ENCODE data around the gene SLC29A1.

Gene SLC29A1

DNA sequence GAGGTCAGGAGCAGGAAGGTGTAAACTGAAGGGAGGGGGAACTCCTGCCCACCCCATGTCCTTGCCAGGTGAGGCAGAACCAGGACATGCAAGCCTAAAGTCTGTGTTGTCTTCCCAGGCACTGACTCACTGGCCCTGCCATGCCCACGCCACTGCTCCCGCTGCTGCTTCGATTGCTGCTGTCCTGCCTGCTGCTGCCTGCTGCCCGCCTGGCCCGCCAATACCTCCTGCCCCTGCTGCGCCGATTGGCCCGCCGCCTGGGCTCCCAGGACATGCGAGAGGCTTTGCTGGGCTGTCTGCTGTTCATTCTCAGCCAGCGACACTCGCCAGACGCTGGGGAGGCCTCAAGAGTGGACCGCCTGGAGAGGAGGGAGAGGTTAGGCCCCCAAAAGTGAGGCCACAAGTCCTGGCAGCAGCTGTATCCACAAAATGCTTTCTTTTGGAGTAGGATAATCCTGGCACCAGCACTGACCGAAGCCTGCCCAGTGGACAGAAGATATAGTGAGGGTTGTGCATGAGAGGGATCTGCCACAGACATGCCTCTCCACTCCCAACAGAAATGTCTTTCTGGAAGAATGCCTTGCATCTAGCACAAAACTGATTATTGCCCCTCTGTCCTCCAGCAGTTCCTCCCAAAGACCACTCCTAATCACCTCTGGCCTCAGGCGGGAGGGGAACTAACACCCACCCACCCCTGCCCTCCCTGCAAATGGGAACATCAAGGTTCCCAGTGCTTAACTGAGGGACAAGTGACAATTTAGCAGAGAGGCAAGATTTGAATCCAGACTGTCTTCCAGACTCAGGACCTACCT lies 5.9 kb upstream of the SLC29A1 start:
- no peak overlapping the region for H3K27ac ChIP-seq (ENCODE audit: poor library complexity, severe bottlenecking)
- DNase-seq (ENCODE audit: low spot score) (no peak), ATAC-seq (ENCODE audit: low read depth) (peak; percentile 32; the same call in 1 of the 3 replicates)
- no peaks in the 10 kb centered on the region for H3K9me3 ChIP-seq (ENCODE audit: severe bottlenecking)
- no peak overlapping the region for H3K4me3 ChIP-seq (ENCODE audit: severe bottlenecking)
- TF ChIP-seq, protein P1, sequence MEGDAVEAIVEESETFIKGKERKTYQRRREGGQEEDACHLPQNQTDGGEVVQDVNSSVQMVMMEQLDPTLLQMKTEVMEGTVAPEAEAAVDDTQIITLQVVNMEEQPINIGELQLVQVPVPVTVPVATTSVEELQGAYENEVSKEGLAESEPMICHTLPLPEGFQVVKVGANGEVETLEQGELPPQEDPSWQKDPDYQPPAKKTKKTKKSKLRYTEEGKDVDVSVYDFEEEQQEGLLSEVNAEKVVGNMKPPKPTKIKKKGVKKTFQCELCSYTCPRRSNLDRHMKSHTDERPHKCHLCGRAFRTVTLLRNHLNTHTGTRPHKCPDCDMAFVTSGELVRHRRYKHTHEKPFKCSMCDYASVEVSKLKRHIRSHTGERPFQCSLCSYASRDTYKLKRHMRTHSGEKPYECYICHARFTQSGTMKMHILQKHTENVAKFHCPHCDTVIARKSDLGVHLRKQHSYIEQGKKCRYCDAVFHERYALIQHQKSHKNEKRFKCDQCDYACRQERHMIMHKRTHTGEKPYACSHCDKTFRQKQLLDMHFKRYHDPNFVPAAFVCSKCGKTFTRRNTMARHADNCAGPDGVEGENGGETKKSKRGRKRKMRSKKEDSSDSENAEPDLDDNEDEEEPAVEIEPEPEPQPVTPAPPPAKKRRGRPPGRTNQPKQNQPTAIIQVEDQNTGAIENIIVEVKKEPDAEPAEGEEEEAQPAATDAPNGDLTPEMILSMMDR (IDR thresholded peaks at IDR 0.05; ENCODE audit: poor library complexity, severe bottlenecking): no peak
- H3K27me3 ChIP-seq (ENCODE audit: insufficient read depth, poor library complexity, severe bottlenecking): no peaks in the 10 kb centered on the region
- peaks cover 4% of the 10 kb centered on the region for H3K4me1 ChIP-seq (ENCODE audit: insufficient read depth, poor library complexity, severe bottlenecking)
- H3K36me3 ChIP-seq (ENCODE audit: low read depth): no peaks in the 10 kb centered on the region

DNA sequence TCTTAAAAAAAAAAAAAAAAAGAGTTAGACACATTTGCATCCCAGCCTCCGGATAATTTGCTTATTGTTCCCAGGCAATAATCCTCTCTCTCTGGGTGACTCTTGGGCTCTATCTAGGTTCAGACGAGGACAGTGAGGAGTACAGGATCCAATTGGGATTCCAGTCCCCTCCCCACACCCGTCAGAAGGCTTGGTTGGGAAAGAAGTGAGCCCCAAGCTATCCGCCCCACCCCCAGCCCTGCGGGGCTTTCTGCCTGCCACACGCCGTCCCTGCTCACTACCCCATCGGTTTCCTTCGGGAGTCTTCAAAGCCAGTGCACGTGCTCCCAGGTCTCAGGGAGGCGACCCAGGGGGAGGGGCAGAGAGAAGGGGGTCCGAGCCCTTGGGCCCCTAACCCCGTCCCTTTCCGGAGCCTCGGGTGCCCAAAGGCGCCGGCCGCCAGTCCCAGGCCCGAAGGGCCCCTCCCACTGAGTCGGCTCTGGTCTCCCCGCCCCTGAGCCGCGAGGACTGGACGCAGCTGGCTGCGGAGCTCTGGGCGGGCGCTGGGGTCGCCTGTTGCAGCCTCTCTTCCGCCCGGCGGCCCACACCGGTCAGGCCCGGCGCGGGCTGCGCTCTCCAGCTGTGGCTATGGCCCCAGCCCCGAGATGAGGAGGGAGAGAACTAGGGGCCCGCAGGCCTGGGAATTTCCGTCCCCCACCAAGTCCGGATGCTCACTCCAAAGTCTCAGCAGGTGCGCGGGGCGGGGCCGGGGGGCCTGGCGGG lies 4.2 kb upstream of the SLC29A1 start:
- no peak for ATAC-seq (ENCODE audit: low read depth)
- TF ChIP-seq, protein P1 (IDR thresholded peaks at IDR 0.05; ENCODE audit: poor library complexity, severe bottlenecking): no peak
- H3K4me1 ChIP-seq (ENCODE audit: insufficient read depth, poor library complexity, severe bottlenecking): peaks cover 4% of the 10 kb centered on the region

DNA sequence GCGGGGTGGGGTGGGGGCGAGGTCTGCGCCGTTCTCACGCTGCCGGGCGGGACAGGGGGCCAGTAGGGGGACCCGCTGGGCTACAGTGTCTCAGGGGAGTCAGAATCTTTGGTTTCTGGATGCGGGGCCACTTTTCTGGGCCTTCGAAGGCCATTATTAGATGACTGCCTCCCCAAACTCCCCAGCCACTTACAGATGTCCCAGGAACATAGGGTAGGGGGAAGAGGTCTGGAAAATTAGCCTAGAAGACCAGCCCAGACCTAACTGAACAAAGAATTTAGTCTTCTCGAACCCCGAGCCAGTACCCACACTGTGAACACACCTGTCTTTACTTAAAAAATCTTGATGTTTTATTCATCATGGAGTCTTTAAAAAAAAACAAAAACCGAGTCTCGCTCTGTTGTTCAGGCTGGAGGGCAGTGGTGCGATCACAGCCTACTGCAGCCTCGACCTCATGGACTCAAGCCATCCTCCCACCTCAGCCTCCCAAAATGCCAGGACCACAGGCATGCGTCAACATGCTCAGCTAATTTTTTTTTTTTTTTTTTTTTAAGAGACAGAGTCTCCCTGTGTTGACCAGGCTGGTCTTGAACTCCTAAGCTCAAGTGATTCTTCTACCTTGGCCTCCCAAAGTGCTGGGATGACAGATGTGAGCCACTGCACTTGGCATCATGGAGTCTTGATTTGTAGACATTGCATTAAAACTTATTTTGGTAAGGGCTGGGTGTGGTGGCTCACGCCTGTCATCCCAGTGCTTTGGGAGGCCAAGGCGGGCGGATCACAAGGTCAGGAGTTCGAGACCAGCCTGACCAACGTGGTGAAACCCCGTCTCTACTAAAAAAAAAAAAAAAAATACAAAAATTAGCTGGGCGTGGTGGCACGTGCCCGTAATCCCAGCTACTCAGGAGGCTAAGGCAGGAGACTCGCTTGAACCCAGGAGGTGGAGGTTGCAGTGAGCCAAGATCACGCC lies 3.3 kb upstream of the SLC29A1 start:
- ATAC-seq (ENCODE audit: low read depth): no peak
- Histone ChIP-seq H3K9me3 (ENCODE audit: severe bottlenecking) (no peaks in the 10 kb centered on the region), H3K4me3 (ENCODE audit: severe bottlenecking) (no peak overlapping the region), H3K27me3 (ENCODE audit: insufficient read depth, poor library complexity, severe bottlenecking) (no peaks in the 10 kb centered on the region), H3K36me3 (ENCODE audit: low read depth) (no peaks in the 10 kb centered on the region), H3K4me1 (ENCODE audit: insufficient read depth, poor library complexity, severe bottlenecking) (peaks cover 13% of the 10 kb centered on the region), H3K27ac (ENCODE audit: poor library complexity, severe bottlenecking) (no peak overlapping the region)
- TF ChIP-seq, protein P1 (IDR thresholded peaks at IDR 0.05; ENCODE audit: poor library complexity, severe bottlenecking): no peak
- DNase-seq (ENCODE audit: low spot score): no peak

More for the DNA sequence above, 4.2 kb upstream of the SLC29A1 start:
- no peaks in the 10 kb centered on the region for H3K27me3 ChIP-seq (ENCODE audit: insufficient read depth, poor library complexity, severe bottlenecking)
- no peaks in the 10 kb centered on the region for H3K9me3 ChIP-seq (ENCODE audit: severe bottlenecking)
- H3K4me3 ChIP-seq (ENCODE audit: severe bottlenecking): no peak overlapping the region
- DNase-seq (ENCODE audit: low spot score): no peak
- no peak overlapping the region for H3K27ac ChIP-seq (ENCODE audit: poor library complexity, severe bottlenecking)
- no peaks in the 10 kb centered on the region for H3K36me3 ChIP-seq (ENCODE audit: low read depth)

DNA sequence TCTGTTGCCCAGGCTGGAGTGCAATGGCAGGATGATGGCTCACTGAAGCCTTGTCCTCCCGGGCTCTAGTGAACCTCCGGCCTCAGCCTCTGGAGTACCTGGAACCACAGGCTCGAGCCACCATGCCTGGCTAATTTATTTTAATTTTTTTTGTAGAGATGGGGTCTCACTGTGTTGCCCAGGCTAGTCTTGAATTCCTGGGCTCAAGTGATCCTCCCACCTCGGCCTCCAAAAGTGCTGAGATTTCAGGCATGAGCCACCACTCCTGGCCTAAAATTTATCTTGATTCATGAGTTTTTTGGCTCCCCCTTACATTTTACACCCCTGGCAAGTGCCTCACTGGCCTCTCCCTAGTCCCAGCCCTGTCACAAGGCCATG lies 2.5 kb upstream of the SLC29A1 start:
- Histone ChIP-seq H3K9me3 (ENCODE audit: severe bottlenecking) (no peaks in the 10 kb centered on the region), H3K4me1 (ENCODE audit: insufficient read depth, poor library complexity, severe bottlenecking) (peaks cover 13% of the 10 kb centered on the region), H3K4me3 (ENCODE audit: severe bottlenecking) (no peak overlapping the region), H3K27ac (ENCODE audit: poor library complexity, severe bottlenecking) (peak overlapping the region; percentile 56), H3K36me3 (ENCODE audit: low read depth) (no peaks in the 10 kb centered on the region), H3K27me3 (ENCODE audit: insufficient read depth, poor library complexity, severe bottlenecking) (no peaks in the 10 kb centered on the region)
- ATAC-seq (ENCODE audit: low read depth) (no peak), DNase-seq (ENCODE audit: low spot score) (no peak)
- TF ChIP-seq, protein P1 (IDR thresholded peaks at IDR 0.05; ENCODE audit: poor library complexity, severe bottlenecking): no peak
